ENCODE data around the gene ZDHHC16.

The ZDHHC16 gene

GRCh38 chr10:97481071-97481470 lies 35.1 kb downstream of the ZDHHC16 start:
- no peak for DNase-seq

GRCh38 chr10:97482381-97482780 lies 36.4 kb downstream of the ZDHHC16 start:
- no peak for DNase-seq

DNA sequence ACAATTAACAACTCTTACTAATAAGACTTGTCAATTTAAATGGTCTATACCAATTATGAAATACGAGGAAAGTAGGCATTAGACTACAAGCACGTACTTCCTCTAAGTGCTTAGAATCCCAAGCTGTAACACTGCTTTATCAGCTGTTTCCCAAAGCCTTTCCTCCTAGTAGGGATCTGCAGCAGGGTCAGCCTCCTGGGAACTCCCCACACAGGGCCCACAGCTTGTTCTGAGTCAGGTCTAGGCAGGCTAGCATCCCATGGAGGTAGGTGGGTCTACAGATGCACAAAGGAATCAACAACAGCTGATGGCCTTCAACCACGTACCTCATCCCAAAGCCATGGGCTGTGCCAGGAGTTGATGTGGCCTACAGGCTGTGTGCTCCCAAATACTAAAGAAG lies 37.5 kb downstream of the ZDHHC16 start:
- DNase-seq, result no peak

GRCh38 chr10:97483921-97484320 lies 37.9 kb downstream of the ZDHHC16 start:
- DNase-seq, result no peak

DNA sequence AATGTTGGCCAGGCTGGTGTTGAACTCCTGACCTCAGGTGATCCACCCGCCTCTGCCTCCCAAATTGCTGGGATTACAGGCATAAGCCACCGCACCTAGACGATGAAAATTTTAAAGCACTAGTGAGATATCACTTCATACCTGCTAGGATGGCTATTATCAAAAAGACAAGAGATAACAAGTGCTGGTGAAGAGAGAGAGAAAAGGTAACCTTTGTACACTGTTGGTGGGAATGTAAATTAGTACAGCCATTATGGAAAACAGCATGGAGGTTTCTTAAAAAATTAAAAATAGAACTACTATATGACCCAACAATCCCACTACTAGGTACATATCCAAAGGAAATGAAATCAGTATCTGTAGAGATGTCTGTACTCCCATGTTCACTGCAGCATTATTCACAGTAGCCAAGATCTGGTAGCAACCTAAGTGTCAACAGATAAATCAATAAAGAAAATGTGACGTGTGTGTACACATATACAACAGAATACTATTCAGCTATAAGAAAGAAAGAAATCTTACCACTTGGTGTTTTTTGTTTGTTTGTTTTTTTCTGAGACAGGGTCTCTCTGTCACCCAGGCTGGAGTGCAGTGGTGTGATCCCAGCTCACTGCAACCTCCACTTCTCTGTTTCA lies 39.8 kb downstream of the ZDHHC16 start:
- no peak for DNase-seq

DNA sequence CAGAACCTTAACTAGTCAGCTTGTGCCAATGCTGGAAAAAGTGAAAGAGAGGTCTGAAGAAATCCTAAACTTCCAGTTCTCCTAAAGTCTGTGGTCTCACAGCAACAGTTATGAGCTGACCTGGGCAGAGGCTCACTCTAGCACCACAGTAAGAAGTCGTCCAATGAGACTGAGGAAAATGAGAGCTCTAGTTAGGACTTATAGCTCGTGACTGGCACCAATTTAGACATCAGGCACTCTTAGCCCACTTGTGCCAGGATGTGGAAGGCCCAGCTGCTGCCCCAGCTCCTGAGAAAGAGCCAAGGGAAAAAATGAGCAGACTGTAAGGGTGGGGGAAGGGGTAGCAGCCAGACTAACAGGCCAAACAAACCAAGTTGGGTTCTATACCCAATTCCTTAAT lies 44.6 kb downstream of the ZDHHC16 start:
- DNase-seq, result no peak

- no peak for DNase-seq
Observed at GRCh38 chr10:97494151-97494550, 48.2 kb downstream of the ZDHHC16 start.

DNA sequence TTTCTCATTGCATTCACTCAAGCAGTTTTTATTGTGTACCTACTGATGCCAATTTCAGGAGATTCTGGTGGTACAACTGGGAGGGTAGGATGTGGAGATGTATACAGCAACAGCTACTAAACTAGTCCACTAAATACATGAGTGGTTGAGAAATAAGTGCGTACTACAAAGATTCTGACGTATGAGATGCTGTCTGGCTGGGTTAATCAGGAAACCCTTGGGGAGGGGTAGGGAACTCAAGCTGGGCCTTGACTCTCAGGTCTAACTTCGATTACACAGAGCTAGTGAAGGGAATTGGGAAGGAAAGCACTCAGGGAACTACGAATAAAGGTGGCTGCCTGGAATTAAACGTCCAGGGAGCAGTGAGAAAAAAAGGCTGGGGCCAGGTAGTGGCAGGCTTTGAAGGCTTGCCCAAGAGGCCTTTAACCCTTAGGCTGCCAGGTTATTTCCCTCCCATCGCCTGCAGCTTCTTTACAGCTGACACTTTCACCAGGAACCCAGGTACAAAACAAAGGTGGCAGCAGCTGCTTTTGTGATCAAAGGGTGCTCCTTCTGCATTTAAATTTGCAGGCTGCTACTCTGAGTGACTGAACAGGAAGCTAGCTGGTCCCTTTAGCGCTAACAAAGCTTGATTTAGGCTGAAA lies 49.0 kb downstream of the ZDHHC16 start:
- peak; percentile 38 for DNase-seq

DNA sequence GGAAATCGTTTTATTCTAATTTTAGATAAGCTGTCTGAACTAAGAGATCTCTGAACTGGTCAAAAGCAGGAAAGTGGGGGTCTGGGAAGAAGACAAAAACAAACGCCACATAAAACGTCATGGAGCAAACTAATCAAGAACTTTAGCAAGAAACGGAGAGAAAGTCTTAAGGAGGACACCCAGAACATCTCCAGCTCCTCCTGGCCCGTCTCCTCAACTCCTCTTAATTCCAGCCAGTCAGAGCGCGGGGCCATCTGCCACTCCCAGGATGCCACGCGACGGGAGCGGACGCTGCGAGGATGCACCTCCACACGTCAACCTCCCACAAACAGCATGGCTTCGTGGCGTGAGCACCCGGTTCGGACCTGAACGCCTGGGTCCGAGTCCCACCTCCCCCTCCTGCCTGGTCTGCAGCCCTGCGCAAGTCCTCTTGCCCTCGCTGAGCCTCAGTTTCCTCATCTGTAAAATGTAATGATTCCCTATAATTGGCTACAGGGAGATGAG lies 51.6 kb downstream of the ZDHHC16 start:
- peak; percentile 62 for DNase-seq

DNA sequence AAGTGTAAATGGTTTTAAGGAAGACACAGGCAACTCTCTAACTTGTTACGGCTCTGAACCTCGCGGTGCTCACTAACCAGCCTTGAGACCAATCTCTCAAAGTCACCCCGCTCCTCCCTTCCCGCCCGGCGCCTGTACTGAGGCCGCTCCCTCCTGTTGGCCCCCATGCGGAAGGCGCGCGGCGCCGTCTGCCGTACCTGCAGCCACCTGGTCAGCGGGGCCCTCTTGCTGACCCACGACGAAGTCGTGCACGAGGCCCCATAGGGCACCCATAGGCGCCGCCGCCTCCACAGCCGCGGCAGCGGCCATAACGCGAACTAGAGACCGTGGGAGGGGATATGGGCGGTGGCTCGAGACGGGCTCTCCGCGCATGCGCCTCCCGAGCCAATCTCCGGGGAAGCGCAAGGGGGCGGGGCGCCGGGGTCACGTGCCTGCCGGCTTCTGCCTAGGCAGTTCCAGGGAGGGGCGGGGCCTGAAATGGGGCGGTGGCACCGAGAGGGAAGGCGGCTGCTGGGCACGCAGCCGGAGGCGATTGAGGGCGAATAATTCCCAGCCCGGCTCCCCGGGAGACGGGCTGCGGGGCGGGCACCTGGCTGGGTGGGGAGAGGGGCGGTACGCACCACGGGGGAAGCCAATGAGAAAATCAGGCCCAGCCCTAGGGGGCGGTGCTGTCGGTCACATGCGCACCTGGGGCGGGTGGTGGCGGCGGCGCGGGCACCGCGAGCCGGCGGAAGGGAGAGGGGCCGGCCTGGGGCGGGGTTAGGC lies 52.3 kb downstream of the ZDHHC16 start, which contains the start of gene MMS19:
Gene MMS19, minus strand, starts transcription at position 347 of the 765 bp plus-strand sequence. Its CDS starts 38 bp downstream, at position 309.
- DNase-seq, result peak; percentile 99

DNA sequence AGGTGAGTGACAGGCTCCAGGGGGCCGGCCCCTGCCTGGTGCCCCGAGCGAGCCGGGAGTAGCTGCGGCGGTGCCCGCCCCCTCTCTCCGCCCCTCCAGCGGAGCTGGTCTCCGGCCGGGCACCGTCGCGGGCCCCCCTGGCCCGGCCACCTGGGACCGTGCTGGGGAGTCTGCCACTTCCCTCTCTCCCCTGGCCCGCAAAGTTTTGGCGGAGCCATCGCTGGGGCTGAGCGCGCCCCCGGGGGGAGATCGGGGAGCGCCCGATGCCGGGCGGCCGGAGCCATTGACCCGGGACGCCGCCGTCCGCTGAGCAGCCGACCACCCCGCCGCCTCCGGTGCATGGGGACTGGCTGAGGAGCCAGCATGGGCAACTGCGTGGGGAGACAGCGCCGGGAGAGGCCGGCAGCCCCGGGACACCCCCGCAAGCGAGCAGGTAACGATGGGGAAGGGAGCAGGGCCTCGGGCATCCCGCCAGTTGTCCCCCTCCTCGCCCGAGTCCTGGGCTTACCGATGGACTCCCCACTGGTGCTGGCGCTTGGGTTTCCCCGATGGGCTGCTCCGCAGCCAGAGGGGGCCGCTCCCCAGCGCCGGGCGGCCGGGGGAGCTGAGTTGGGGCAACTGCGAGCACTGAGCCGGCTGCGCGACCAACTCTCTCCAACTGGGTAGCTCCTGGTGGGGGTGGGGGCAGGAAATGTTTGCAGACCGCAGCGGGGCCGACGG lies 53.0 kb downstream of the ZDHHC16 start, which contains the start of gene UBTD1:
Gene UBTD1, plus strand, starts transcription at position 84 of the 720 bp plus-strand sequence. Its CDS starts 280 bp downstream, at position 364.
- peak; percentile 65 for DNase-seq

DNA sequence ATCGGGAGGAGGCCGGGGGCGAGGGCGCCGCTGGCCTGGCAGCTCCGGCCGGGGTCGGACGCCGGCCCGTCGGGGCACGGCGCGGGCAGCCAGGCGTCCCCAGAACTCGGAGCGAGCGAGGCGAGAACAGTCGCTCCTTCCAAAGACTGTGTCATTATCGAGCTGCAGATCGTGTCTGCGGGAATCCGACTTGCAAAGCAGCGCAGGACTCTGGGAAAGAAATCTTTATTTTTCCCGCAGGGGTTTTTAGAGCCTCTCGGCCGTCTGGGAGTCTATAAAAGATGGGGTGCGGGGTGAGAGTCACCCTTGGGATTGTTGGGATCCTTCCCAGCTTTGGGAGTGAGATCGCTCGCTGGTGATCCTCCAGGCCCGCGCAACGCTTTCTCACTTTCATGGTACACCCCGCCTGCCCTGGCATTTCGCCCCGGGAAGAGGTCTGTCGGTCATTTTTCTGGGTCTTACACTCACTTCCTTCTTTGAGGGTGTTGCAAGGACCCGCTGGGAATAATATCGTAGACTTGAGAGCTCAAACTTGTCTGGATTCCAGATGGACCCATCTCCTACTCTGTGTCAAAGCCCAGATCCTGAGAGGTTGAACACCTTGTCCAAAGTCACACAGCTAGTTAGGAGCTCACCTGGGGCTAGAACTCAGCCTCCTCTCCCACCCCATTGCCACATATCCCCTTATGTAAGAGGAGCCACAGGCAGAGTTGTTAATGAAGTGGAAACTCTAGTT lies 53.8 kb downstream of the ZDHHC16 start:
- DNase-seq, result no peak

DNA sequence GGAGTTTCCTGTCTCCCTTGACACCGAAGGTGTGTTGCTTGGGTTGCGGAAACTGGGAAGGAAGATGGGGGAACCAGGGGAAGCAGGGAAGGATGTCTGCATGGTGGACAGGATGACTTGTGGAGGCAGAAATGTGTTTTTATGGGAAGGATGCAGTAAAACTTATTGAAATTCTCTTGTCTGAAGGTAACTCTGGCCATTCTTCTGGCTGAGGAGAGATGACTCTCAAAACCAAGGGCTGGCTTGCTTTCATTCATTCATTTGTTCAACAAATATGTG lies 54.3 kb downstream of the ZDHHC16 start:
- no peak for DNase-seq

DNA sequence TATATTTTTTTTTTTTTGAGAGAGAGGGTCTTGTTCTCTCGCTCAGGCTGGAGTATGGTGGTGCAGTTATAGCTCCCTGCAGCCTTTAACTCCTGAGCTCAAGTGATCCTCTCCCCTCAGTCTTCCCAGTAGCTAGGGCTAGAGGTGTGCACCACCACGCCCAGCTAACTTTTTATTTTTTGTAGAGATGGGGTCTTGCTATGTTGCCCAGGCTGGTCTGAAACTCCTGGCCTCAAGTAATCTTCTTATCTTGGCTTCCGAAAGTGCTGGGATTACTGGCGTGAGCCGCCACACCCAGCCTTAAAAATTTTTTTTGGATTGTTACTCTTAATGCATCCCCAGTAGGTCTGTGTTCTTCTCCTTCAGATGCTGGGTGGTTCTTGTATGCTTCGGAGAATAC lies 56.9 kb downstream of the ZDHHC16 start:
- DNase-seq, result no peak

DNA sequence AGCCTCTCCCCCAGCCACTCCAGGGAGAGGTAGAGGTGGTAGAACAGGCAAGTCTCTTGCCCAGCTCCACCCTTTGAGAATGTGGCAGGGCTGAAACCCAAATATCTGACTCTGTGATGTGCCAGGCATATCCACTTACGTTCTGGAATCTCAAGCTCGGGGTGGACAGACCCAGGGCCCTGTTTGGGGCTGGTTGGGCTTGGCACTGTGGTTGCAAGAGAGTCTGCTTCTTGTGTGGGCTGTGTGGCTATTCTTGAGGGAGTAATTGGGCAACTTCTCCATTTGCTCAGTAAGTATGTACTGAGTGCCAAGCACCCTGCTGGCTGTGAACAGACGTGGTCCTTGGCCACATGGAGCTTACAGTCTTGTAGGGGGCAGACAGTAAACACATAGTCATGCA lies 57.4 kb downstream of the ZDHHC16 start:
- no peak for DNase-seq

DNA sequence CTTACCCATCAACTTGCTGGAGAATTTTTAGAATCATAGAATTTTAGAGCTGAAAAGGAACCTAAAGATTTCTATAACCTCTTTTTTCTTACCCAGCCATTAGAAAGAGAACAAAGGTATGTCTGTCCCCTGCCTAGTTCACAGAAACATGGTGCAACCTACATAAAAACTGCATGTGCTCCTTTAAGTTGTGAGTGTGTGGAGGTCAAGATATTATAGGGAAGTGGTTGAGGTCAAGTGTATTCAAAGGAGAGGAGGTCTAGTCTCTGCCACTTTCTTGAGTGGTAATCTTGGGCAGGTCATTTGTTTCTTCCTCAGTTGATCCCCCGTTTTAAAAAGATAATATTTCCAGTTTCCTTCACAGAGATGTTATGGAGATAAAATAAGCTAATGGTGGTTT lies 59.2 kb downstream of the ZDHHC16 start:
- no peak for DNase-seq

GRCh38 chr10:97506199-97506991 lies 60.4 kb downstream of the ZDHHC16 start:
- DNase-seq, result no peak
